HG03045 (cell line): ENCODE measurements around the gene CLHC1.
"Not testable (repeated sequence)": the region's sequence is repeated elsewhere in the genome, so short reads cannot be mapped to it uniquely, and the experiment has no call there.

ENCODE experiments used
- ATAC-seq: cut with Tn5 transposase; IDR thresholded peaks from one replicate; pipeline ENCODE4 v1.9.1; 2021; ENCODE audit warnings: mild to moderate bottlenecking, moderate library complexity; ENCODE audit not compliant: unreplicated experiment

The CLHC1 gene

GRCh38 chr2:55137024-55137958 is 94.8 kb downstream of the CLHC1 start:
- no peak for ATAC-seq

- no peak for ATAC-seq
Measured at GRCh38 chr2:55136138-55136541, 96.0 kb downstream of the CLHC1 start.

- no peak for ATAC-seq
Measured at GRCh38 chr2:55135491-55135890, 96.6 kb downstream of the CLHC1 start.

GRCh38 chr2:55134316-55134706 is 97.8 kb downstream of the CLHC1 start:
- no peak for ATAC-seq

GRCh38 chr2:55133467-55134315 is 98.4 kb downstream of the CLHC1 start:
- peak; percentile 85 for ATAC-seq

- ATAC-seq, result no peak
Measured at GRCh38 chr2:55130849-55131248, 101.2 kb downstream of the CLHC1 start.

- ATAC-seq, result not testable (repeated sequence)
Measured at GRCh38 chr2:55126643-55127042, 105.5 kb downstream of the CLHC1 start.
